ENCODE data around the gene PRSS58.
A peak's percentile ranks its signal among the peaks of the same experiment; 100 is the strongest.

PRSS58 gene

GRCh38 chr7:142248166-142249160, 9.4 kb downstream of the PRSS58 start:
- H3K27ac ChIP-seq (replicated peaks; ENCODE audit: low read length) = no peak overlapping the region
- DNase-seq (ENCODE audit: low spot score) = no peak
- no peak overlapping the region for H3K4me3 ChIP-seq (ENCODE audit: low read length in 2 of 2)
- H3K9me3 ChIP-seq (replicated peaks in 1 of 2; ENCODE audit: control insufficient read depth in 2 of 2, insufficient read depth in 1 of 2, low read depth in 1 of 2, low read length in 2 of 2) = no peaks in the 10 kb centered on the region
- H2BK120ac ChIP-seq (ENCODE audit: low read depth, low read length) = no peak overlapping the region
- no peaks in the 10 kb centered on the region for H3K27me3 ChIP-seq (ENCODE audit: control insufficient read depth in 3 of 3, insufficient read depth in 3 of 3, low read depth in 1 of 3, low read length in 3 of 3)
- H3K36me3 ChIP-seq (replicated peaks in 1 of 2; ENCODE audit: control insufficient read depth in 2 of 2, insufficient read depth in 2 of 2, low read length in 2 of 2) = no peaks in the 10 kb centered on the region
- no peak overlapping the region for H3K14ac ChIP-seq (ENCODE audit: low read length)
- H3K79me1 ChIP-seq (ENCODE audit: low read depth, low read length) = no peaks in the 10 kb centered on the region
- no peak overlapping the region for H3K9ac ChIP-seq (ENCODE audit: low read depth, low read length, poor library complexity)
- H2BK5ac ChIP-seq (ENCODE audit: low read length) = no peak overlapping the region
- WGBS, 2 donors (ENCODE audit: extremely low coverage in 2 of 2, insufficient read length in 2 of 2, insufficient replicate concordance in 1 of 2) = no CpG with 5 or more reads among the region's 7 CpGs
- no peak overlapping the region for H3K18ac ChIP-seq (ENCODE audit: low read length)
- H3K23ac ChIP-seq (ENCODE audit: low read depth, low read length, poor library complexity) = no peak overlapping the region
- H3K4me1 ChIP-seq (ENCODE audit: control insufficient read depth in 2 of 2, insufficient read depth in 1 of 2, low read depth in 1 of 2, low read length in 2 of 2) = no peaks in the 10 kb centered on the region
- H2AK5ac ChIP-seq (ENCODE audit: low read depth, low read length) = no peak overlapping the region
- no peak overlapping the region for H3K4ac ChIP-seq (ENCODE audit: low read length)
- no peak overlapping the region for H2BK12ac ChIP-seq (ENCODE audit: low read length)
- H4K91ac ChIP-seq (ENCODE audit: low read depth, low read length, poor library complexity) = no peak overlapping the region
- H3K4me2 ChIP-seq (ENCODE audit: insufficient read depth, low read length, poor library complexity, severe bottlenecking) = no peak overlapping the region
- H4K8ac ChIP-seq (ENCODE audit: low read depth, low read length) = no peak overlapping the region
- H2AFZ ChIP-seq (ENCODE audit: low read length) = no peak overlapping the region
- H2BK15ac ChIP-seq (ENCODE audit: low read length) = no peak overlapping the region

- no peak overlapping the region for H2BK5ac ChIP-seq (ENCODE audit: low read length)
- H2BK12ac ChIP-seq (ENCODE audit: low read length) = no peak overlapping the region
- H3K9ac ChIP-seq (ENCODE audit: low read depth, low read length, poor library complexity) = no peak overlapping the region
- no peak overlapping the region for H2AFZ ChIP-seq (ENCODE audit: low read length)
- no peak overlapping the region for H4K8ac ChIP-seq (ENCODE audit: low read depth, low read length)
- H3K79me1 ChIP-seq (ENCODE audit: low read depth, low read length) = no peaks in the 10 kb centered on the region
- WGBS, 2 donors (ENCODE audit: extremely low coverage in 2 of 2, insufficient read length in 2 of 2, insufficient replicate concordance in 1 of 2) = no CpG with 5 or more reads among the region's 10 CpGs
- H3K27me3 ChIP-seq (ENCODE audit: control insufficient read depth in 3 of 3, insufficient read depth in 3 of 3, low read depth in 1 of 3, low read length in 3 of 3) = no peaks in the 10 kb centered on the region
- H3K18ac ChIP-seq (ENCODE audit: low read length) = no peak overlapping the region
- no peak overlapping the region for H3K4ac ChIP-seq (ENCODE audit: low read length)
- no peak overlapping the region for H3K14ac ChIP-seq (ENCODE audit: low read length)
- H2BK120ac ChIP-seq (ENCODE audit: low read depth, low read length) = no peak overlapping the region
- H2AK5ac ChIP-seq (ENCODE audit: low read depth, low read length) = no peak overlapping the region
- no peak overlapping the region for H3K27ac ChIP-seq (replicated peaks; ENCODE audit: low read length)
- no peak overlapping the region for H4K91ac ChIP-seq (ENCODE audit: low read depth, low read length, poor library complexity)
- DNase-seq (ENCODE audit: low spot score) = no peak
- no peaks in the 10 kb centered on the region for H3K36me3 ChIP-seq (replicated peaks in 1 of 2; ENCODE audit: control insufficient read depth in 2 of 2, insufficient read depth in 2 of 2, low read length in 2 of 2)
- H2BK15ac ChIP-seq (ENCODE audit: low read length) = no peak overlapping the region
- no peaks in the 10 kb centered on the region for H3K9me3 ChIP-seq (replicated peaks in 1 of 2; ENCODE audit: control insufficient read depth in 2 of 2, insufficient read depth in 1 of 2, low read depth in 1 of 2, low read length in 2 of 2)
- H3K23ac ChIP-seq (ENCODE audit: low read depth, low read length, poor library complexity) = no peak overlapping the region
- no peak overlapping the region for H3K4me3 ChIP-seq (ENCODE audit: low read length in 2 of 2)
- peaks cover 0 to 3% of the 10 kb centered on the region in 2 donors for H3K4me1 ChIP-seq (ENCODE audit: control insufficient read depth in 2 of 2, insufficient read depth in 1 of 2, low read depth in 1 of 2, low read length in 2 of 2)
- no peak overlapping the region for H3K4me2 ChIP-seq (ENCODE audit: insufficient read depth, low read length, poor library complexity, severe bottlenecking)
Observed at GRCh38 chr7:142243823-142244222, 14.0 kb downstream of the PRSS58 start.

GRCh38 chr7:142240546-142240945, 17.3 kb downstream of the PRSS58 start:
- no peak overlapping the region for H2AFZ ChIP-seq (ENCODE audit: low read length)
- H2BK12ac ChIP-seq (ENCODE audit: low read length) = no peak overlapping the region
- no peak overlapping the region for H3K27ac ChIP-seq (replicated peaks; ENCODE audit: low read length)
- no peak overlapping the region for H3K9ac ChIP-seq (ENCODE audit: low read depth, low read length, poor library complexity)
- no peaks in the 10 kb centered on the region for H3K79me1 ChIP-seq (ENCODE audit: low read depth, low read length)
- DNase-seq (ENCODE audit: low spot score) = no peak
- no peaks in the 10 kb centered on the region for H3K36me3 ChIP-seq (replicated peaks in 1 of 2; ENCODE audit: control insufficient read depth in 2 of 2, insufficient read depth in 2 of 2, low read length in 2 of 2)
- H3K14ac ChIP-seq (ENCODE audit: low read length) = no peak overlapping the region
- H3K4me3 ChIP-seq (ENCODE audit: low read length in 2 of 2) = no peak overlapping the region
- H2BK120ac ChIP-seq (ENCODE audit: low read depth, low read length) = no peak overlapping the region
- H2BK5ac ChIP-seq (ENCODE audit: low read length) = no peak overlapping the region
- peaks cover 0 to 3% of the 10 kb centered on the region in 2 donors for H3K4me1 ChIP-seq (ENCODE audit: control insufficient read depth in 2 of 2, insufficient read depth in 1 of 2, low read depth in 1 of 2, low read length in 2 of 2)
- no peak overlapping the region for H3K4ac ChIP-seq (ENCODE audit: low read length)
- H3K4me2 ChIP-seq (ENCODE audit: insufficient read depth, low read length, poor library complexity, severe bottlenecking) = no peak overlapping the region
- no peaks in the 10 kb centered on the region for H3K9me3 ChIP-seq (replicated peaks in 1 of 2; ENCODE audit: control insufficient read depth in 2 of 2, insufficient read depth in 1 of 2, low read depth in 1 of 2, low read length in 2 of 2)
- no peak overlapping the region for H2BK15ac ChIP-seq (ENCODE audit: low read length)
- no CpG with 5 or more reads among the region's 4 CpGs for WGBS, 2 donors (ENCODE audit: extremely low coverage in 2 of 2, insufficient read length in 2 of 2, insufficient replicate concordance in 1 of 2)
- no peak overlapping the region for H4K91ac ChIP-seq (ENCODE audit: low read depth, low read length, poor library complexity)
- H4K8ac ChIP-seq (ENCODE audit: low read depth, low read length) = no peak overlapping the region
- H3K18ac ChIP-seq (ENCODE audit: low read length) = no peak overlapping the region
- no peaks in the 10 kb centered on the region for H3K27me3 ChIP-seq (ENCODE audit: control insufficient read depth in 3 of 3, insufficient read depth in 3 of 3, low read depth in 1 of 3, low read length in 3 of 3)
- no peak overlapping the region for H3K23ac ChIP-seq (ENCODE audit: low read depth, low read length, poor library complexity)
- no peak overlapping the region for H2AK5ac ChIP-seq (ENCODE audit: low read depth, low read length)

GRCh38 chr7:142231716-142232115, 26.1 kb downstream of the PRSS58 start:
- DNase-seq (ENCODE audit: low spot score) = peak; percentile 8
- WGBS, 2 donors (ENCODE audit: extremely low coverage in 2 of 2, insufficient read length in 2 of 2, insufficient replicate concordance in 1 of 2) = no CpG with 5 or more reads among the region's 7 CpGs

More at GRCh38 chr7:142231716-142232115, 26.1 kb downstream of the PRSS58 start:
- Histone ChIP-seq H3K79me1 (ENCODE audit: low read depth, low read length) (no peaks in the 10 kb centered on the region), H2BK15ac (ENCODE audit: low read length) (no peak overlapping the region), H2AFZ (ENCODE audit: low read length) (no peak overlapping the region), H4K8ac (ENCODE audit: low read depth, low read length) (no peak overlapping the region), H3K4me2 (ENCODE audit: insufficient read depth, low read length, poor library complexity, severe bottlenecking) (no peak overlapping the region), H3K4me1 (ENCODE audit: control insufficient read depth in 2 of 2, insufficient read depth in 1 of 2, low read depth in 1 of 2, low read length in 2 of 2) (no peaks in the 10 kb centered on the region), H3K14ac (ENCODE audit: low read length) (no peak overlapping the region), H3K27ac (replicated peaks; ENCODE audit: low read length) (no peak overlapping the region), H2AK5ac (ENCODE audit: low read depth, low read length) (no peak overlapping the region), H3K18ac (ENCODE audit: low read length) (no peak overlapping the region), H4K91ac (ENCODE audit: low read depth, low read length, poor library complexity) (no peak overlapping the region), H3K4me3 (ENCODE audit: low read length in 2 of 2) (no peak overlapping the region), H2BK12ac (ENCODE audit: low read length) (no peak overlapping the region), H3K27me3 (ENCODE audit: control insufficient read depth in 3 of 3, insufficient read depth in 3 of 3, low read depth in 1 of 3, low read length in 3 of 3) (no peaks in the 10 kb centered on the region), H3K9ac (ENCODE audit: low read depth, low read length, poor library complexity) (no peak overlapping the region), H3K9me3 (replicated peaks in 1 of 2; ENCODE audit: control insufficient read depth in 2 of 2, insufficient read depth in 1 of 2, low read depth in 1 of 2, low read length in 2 of 2) (no peaks in the 10 kb centered on the region), H2BK120ac (ENCODE audit: low read depth, low read length) (no peak overlapping the region), H2BK5ac (ENCODE audit: low read length) (no peak overlapping the region), H3K36me3 (replicated peaks in 1 of 2; ENCODE audit: control insufficient read depth in 2 of 2, insufficient read depth in 2 of 2, low read length in 2 of 2) (no peaks in the 10 kb centered on the region), H3K23ac (ENCODE audit: low read depth, low read length, poor library complexity) (no peak overlapping the region), H3K4ac (ENCODE audit: low read length) (no peak overlapping the region)

All from neuronal stem cell (in vitro differentiated cells).